Measurements from ENCODE around the gene SLC7A5. TPM values are rescaled to one million over a fixed set of nuclear protein-coding genes. Genes with fewer than 3 reads are reported as not detected.
A peak's percentile ranks its signal among the peaks of the same experiment; 100 is the strongest.
"Not testable (repeated sequence)": the region's sequence is repeated elsewhere in the genome, so short reads cannot be mapped to it uniquely, and the experiment has no call there.

SLC7A5 gene
- total RNA-seq, 1 donor from 2014 or later = 13.5 TPM

DNA sequence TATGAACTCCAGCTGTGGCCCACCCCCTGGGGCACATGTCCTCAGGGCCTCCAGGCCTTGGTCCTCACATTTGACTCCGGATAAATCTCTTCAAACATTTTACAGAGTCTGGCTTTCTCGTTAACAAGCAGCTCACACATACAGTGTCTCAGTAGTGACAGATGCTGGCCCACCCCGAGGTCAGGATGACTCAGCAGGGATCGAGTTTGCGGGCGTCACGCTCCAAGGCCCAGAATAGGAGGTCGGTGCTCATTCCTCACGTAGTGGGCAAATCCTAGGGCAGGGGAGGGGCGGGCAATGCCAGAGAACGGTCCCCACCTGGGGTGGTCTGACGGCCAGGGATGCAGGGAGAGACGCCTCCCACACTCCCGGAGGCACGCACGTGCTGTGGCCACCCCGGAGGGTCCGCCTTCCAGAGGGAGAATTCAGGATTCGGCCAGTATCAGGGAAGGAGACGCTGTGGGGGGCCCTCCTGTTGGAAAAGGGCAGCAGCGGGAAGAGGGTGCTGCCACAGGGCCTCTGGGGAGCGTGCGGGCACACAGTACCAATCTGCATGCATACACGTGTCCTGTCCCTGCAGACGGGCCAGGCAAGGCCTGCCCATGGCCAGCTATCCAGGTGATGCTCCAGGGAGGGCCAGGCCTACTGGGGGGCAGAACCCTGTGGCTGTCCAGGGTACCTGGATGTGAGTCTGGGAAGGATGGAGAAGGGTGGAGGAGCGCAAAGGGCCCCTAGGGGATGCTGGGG lies 8.6 kb downstream of the SLC7A5 start:
- no peaks in the 10 kb centered on the region for H3K36me3 ChIP-seq
- ATAC-seq = no peak
- no peak overlapping the region for H3K4me3 ChIP-seq
- DNase-seq = no peak
- peaks cover 2% of the 10 kb centered on the region for H3K4me1 ChIP-seq
- TF ChIP-seq, protein P1, sequence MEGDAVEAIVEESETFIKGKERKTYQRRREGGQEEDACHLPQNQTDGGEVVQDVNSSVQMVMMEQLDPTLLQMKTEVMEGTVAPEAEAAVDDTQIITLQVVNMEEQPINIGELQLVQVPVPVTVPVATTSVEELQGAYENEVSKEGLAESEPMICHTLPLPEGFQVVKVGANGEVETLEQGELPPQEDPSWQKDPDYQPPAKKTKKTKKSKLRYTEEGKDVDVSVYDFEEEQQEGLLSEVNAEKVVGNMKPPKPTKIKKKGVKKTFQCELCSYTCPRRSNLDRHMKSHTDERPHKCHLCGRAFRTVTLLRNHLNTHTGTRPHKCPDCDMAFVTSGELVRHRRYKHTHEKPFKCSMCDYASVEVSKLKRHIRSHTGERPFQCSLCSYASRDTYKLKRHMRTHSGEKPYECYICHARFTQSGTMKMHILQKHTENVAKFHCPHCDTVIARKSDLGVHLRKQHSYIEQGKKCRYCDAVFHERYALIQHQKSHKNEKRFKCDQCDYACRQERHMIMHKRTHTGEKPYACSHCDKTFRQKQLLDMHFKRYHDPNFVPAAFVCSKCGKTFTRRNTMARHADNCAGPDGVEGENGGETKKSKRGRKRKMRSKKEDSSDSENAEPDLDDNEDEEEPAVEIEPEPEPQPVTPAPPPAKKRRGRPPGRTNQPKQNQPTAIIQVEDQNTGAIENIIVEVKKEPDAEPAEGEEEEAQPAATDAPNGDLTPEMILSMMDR (IDR thresholded peaks at IDR 0.05) = no peak
- H3K27me3 ChIP-seq = no peaks in the 10 kb centered on the region
- intact Hi-C loops (cut with DNase I) = no loop called here
- H3K9me3 ChIP-seq = no peaks in the 10 kb centered on the region
- H3K27ac ChIP-seq = no peak overlapping the region

DNA sequence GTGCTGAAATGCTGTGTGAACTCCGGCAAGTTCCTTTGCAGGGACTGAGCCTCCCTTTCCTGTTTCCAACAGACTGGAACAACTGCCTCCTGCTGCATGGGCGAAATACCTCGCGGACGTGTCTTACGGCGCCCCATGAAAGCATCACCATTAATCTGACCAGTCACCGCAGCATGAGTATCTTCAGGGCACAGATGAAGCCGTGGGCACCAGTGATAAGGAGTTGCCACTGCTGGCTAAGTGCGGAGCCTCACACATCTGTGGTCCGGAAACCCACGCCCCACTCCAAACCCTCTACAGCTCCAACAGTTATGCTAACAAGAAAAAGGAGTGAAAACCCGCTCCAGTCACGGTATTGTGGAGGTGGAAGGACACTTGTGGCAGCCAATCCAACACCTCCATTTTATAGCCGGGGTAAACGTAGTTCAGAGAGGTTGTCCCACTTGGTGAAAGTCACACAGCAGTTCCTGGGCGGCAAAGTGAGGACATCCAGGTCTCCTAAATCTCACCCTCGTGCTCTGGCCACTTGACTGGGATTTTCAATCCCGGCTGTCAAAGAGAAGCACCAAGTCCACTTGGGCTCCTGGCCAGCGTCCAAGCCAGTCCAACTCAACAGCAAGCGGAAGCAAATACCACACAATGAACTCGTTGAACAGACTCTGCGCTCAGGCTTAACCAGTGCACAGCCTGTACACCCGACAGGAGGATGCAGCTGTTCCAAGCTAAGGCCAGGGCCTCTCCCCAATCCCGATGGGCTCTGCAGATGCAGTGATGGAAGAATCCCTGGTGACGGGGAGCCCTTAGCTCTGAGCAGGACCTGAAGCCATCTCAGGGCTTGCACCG lies 10.9 kb downstream of the SLC7A5 start:
- ATAC-seq = peak; percentile 32
- H3K4me3 ChIP-seq; H3K27ac ChIP-seq; H3K36me3 ChIP-seq; H3K9me3 ChIP-seq; intact Hi-C loops (cut with DNase I); H3K27me3 ChIP-seq: not testable (repeated sequence)
- peak; percentile 89 for DNase-seq
- H3K4me1 ChIP-seq = peaks cover 14% of the 10 kb centered on the region

DNA sequence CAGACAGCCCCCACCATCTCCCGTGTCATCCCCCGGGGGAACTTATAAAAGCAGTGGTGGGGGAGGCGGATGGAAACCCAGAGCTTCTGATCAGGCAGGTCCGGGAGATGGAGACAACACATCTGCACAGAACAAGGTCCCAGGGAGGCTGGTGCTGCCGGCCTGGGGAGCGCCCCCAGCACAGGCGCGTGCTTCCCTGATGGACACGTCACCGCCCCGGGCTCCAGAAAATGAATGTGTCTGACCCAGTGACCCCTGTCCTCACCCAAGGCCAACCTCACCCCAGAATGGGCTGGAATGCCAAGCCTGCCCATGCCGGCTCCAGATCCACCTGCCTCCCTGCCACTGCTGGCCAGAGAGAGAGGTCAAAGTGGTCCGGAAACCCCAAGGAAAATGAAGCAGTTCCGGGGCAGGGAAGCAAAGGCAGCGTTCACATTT lies 12.5 kb downstream of the SLC7A5 start:
- H3K4me3 ChIP-seq = peak overlapping the region; percentile 14
- ATAC-seq (no peak), DNase-seq (no peak)
- peak overlapping the region; percentile 71 for H3K27ac ChIP-seq
- TF ChIP-seq, protein P1 (IDR thresholded peaks at IDR 0.05) = no peak
- H3K4me1 ChIP-seq = peaks cover 22% of the 10 kb centered on the region
- intact Hi-C loops (cut with DNase I) = no loop called here
- no peaks in the 10 kb centered on the region for H3K9me3 ChIP-seq
- no peaks in the 10 kb centered on the region for H3K36me3 ChIP-seq
- no peaks in the 10 kb centered on the region for H3K27me3 ChIP-seq

DNA sequence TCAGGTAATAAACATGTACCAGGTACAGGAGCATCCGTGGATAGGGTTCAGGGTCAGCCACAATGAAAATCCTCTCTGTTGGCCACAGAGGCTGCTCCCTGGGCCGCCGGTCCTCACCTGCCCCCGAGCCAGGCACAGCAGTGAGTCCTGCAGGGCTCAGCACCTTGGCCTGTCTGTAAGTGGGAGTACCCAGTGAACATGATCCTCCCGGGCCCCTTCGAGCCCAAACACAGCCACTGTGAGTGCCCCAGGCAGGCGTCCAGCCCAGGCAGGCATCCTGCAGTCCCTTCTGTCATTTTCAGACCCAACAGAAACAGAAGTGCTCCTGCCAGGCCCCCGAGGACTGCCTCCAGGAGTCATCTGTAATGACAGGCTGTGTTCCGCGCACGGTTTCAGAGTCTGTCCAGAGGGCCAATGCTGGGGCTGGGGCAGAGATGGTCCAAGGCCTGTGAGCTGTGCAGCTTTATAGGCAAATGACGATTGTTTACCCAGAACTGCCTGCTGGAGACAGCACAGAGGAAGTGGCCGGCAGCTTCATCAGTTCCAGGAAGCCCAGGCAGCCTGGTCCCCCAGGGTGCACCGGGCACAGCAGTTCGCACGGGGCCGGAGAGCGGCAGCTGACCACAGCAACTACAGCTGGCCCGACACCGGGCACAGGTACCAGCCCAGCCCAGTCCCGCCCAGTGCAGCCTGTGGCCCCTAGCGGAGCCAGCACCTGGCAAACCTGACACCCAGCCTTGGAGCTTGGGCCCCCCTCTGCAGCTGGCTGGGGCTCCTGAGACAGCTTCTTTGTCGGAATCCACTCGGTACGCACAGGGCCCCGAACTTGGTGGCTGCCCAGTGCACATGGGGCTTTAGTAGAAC lies 13.2 kb downstream of the SLC7A5 start:
- intact Hi-C loops (cut with DNase I) = no loop called here
- ATAC-seq = peak; percentile 52
- H3K36me3 ChIP-seq = no peaks in the 10 kb centered on the region
- peaks cover 22% of the 10 kb centered on the region for H3K4me1 ChIP-seq
- no peaks in the 10 kb centered on the region for H3K9me3 ChIP-seq
- H3K4me3 ChIP-seq = peak overlapping the region; percentile 14
- H3K27ac ChIP-seq = peak overlapping the region; percentile 71
- H3K27me3 ChIP-seq = no peaks in the 10 kb centered on the region
- TF ChIP-seq, protein P1 (IDR thresholded peaks at IDR 0.05) = no peak
- peak; percentile 78 for DNase-seq

DNA sequence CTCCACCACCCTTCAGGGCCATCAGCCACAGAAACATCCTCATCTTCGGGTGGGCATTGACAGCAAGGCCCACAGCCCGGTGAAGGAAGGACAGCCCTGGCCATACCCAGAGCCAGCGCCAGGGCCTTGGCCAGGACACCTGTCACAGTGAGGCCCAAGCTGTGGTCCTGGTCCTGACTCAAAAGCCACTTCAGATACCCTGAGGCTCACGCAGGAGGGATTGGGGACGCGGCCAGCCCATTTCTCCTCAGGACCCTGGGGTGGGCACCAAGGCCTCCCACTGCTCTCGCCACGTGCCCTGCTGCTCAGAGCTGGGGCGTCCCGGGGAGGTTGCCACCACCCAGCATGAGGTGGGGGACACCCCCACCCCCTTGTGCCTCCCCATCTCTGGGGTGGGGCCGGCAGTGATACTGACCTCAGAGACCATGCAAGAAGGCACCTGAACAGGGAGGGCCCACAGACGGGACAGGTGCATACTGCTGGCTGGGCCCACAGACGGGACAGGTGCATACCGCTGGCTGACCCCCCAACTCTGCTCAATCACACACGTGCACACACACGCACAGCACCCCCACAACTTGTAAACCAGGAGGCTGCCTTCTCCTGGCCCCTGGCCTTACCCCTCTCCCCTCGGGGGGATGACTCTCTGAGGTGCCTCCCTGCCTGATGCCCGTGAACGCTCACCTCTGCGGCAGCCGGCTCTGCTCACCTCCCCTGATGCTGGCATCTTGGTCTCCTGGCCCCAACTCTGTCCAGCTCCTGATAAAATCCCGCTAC lies 14.2 kb downstream of the SLC7A5 start:
- ATAC-seq = no peak
- peaks cover 29% of the 10 kb centered on the region for H3K4me1 ChIP-seq
- H3K9me3 ChIP-seq = no peaks in the 10 kb centered on the region
- no peaks in the 10 kb centered on the region for H3K27me3 ChIP-seq
- no peaks in the 10 kb centered on the region for H3K36me3 ChIP-seq
- intact Hi-C loops (cut with DNase I) = no loop called here
- no peak for DNase-seq
- no peak overlapping the region for H3K4me3 ChIP-seq
- TF ChIP-seq, protein P1 (IDR thresholded peaks at IDR 0.05) = no peak
- peak overlapping the region; percentile 71 for H3K27ac ChIP-seq
